H1 (cell line): ENCODE data around the gene TMEM232. TPM values are rescaled to one million over a fixed set of nuclear protein-coding genes. Genes with fewer than 3 reads are reported as not detected.

Experiments used
- KDM5A ChIP-seq: fragments of 200-600 bp; IDR thresholded peaks from 2 replicates; pipeline ENCODE4 v1.7.1; 2012; ENCODE audit warnings: mild to moderate bottlenecking, low read length, inconsistent platforms, mixed read lengths
- PHF8 ChIP-seq: fragments of 200-600 bp; sonication (generic); conservative IDR thresholded peaks from 2 replicates; pipeline ENCODE4 v1.7.1; 2012; ENCODE audit warnings: low read depth, mild to moderate bottlenecking, inconsistent platforms, low read length, moderate library complexity
- RNF2 ChIP-seq: fragments of 200-900, 300-1000 bp; sonication (generic); IDR thresholded peaks from 2 replicates; pipeline ENCODE4 v1.7.1; 2016; ENCODE audit warnings: borderline replicate concordance, low read depth, mild to moderate bottlenecking, antibody characterized with exemption, low read length; ENCODE audit not compliant: poor library complexity, severe bottlenecking; ENCODE audit errors: missing control alignments
- TEAD4 ChIP-seq: IDR thresholded peaks from 2 replicates; pipeline ENCODE4 v1.6.1; 2012; ENCODE audit warnings: low read depth, low read length, inconsistent platforms, mixed read lengths
- polyA plus RNA-seq, 7 experiments: library from polyadenylated mRNA; depleted of rRNA in 3 of 7; stranded (reverse) in 5 of 7; unstranded in 2 of 7; fragments of >200 nt in 5 of 7; fragments of 200-250 nt in 2 of 7; gene quantifications; 1 replicate in 5 of 7; 2 replicates in 1 of 7; 4 replicates in 1 of 7; pipeline versions ENCODE4 v1.2.1 to v1.2.3, GENCODE V29; 2011 to 2013; ENCODE audit warnings: missing spikeins in 2 of 7, mixed read lengths in 2 of 7
- total RNA-seq: library from RNA; stranded (reverse); fragmentation: NEBNext Ultra II Directional; extraction: Animal tissue kit (Norgen Biotek cat#: 25700); gene quantifications from 2 replicates; pipeline ENCODE4 v1.2.1, GENCODE V29; 2021

Gene TMEM232
- total and polyA plus RNA-seq, 2 of the 8 experiments (the other 6 are each of a cell fraction or from before 2014, with no cell fraction given) = 0.38 to 1.3 TPM

DNA sequence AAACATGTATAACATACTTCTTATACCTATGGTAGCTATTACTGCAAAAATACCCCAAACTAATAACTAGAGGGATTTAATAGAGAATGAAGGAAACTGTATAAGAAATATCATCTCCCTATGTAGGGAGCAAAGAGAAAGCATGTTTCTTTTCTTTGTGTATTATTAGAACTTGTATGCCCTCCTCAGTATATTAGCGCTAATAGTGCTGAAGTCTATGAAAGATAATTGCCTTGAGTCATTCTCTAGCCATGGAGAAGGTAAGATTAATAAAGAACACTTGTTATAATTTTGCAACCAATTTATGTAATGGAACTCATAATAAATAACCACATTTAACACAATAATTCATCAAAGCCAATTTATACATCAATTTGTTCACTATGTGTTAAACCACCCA is 329.2 kb downstream of the TMEM232 start (continued):
- TF ChIP-seq KDM5A = no peak
- TF ChIP-seq TEAD4 = no peak
- TF ChIP-seq RNF2 = no peak
- no peak for TF ChIP-seq PHF8
